Limb (tissue), 2 donors: ENCODE data around the gene GAK.

Experiments used
- DNase-seq, 2 donors: peaks; one replicate each; pipeline ENCODE4 v3.0.0-alpha.2; 2016; ENCODE audit errors: extremely low spot score in 2 of 2

GAK gene

GRCh38 chr4:831483-831805 is 100.7 kb downstream of the GAK start:
- no peak for DNase-seq

- peak in 1 of 2 donors; percentile 23 for DNase-seq
Observed at GRCh38 chr4:830601-831482, 101.3 kb downstream of the GAK start.

- DNase-seq: peak in 1 of 2 donors; percentile 25
Observed at GRCh38 chr4:829761-830600, 102.1 kb downstream of the GAK start.

- DNase-seq: peak in 1 of 2 donors; percentile 29
Observed at GRCh38 chr4:829291-829690, 102.8 kb downstream of the GAK start.

- peak in 1 of 2 donors; percentile 28 for DNase-seq
Observed at GRCh38 chr4:828641-829271, 103.4 kb downstream of the GAK start.

- DNase-seq: peak in 1 of 2 donors; percentile 28
Observed at GRCh38 chr4:827209-828081, 104.7 kb downstream of the GAK start.

- DNase-seq: peak in 1 of 2 donors; percentile 43
Observed at GRCh38 chr4:826508-827208, 105.5 kb downstream of the GAK start.

GRCh38 chr4:825971-826330 is 106.2 kb downstream of the GAK start, which contains the start of gene CPLX1:
Gene CPLX1, minus strand, starts transcription at chr4:826129. Its CDS starts 1,607 bp downstream, at chr4:824522.
- DNase-seq: peak in 1 of 2 donors; percentile 59

- DNase-seq: peak in 1 of 2 donors; percentile 73
Observed at GRCh38 chr4:825063-825970, 106.8 kb downstream of the GAK start.

GRCh38 chr4:824461-825062 is 107.6 kb downstream of the GAK start:
- no peak for DNase-seq

- DNase-seq: no peak
Observed at GRCh38 chr4:823761-824460, 108.2 kb downstream of the GAK start.

- DNase-seq: no peak
Observed at GRCh38 chr4:823176-823760, 108.8 kb downstream of the GAK start.

GRCh38 chr4:822361-823175 is 109.5 kb downstream of the GAK start:
- no peak for DNase-seq

- DNase-seq: no peak
Observed at GRCh38 chr4:821631-822030, 110.5 kb downstream of the GAK start.

GRCh38 chr4:821181-821591 is 110.9 kb downstream of the GAK start:
- no peak for DNase-seq

- DNase-seq: no peak
Observed at GRCh38 chr4:820230-821172, 111.6 kb downstream of the GAK start.
